ENCODE results near the gene MICAL2. TPM values are rescaled to one million over a fixed set of nuclear protein-coding genes. Genes with fewer than 3 reads are reported as not detected.
A peak's percentile ranks its signal among the peaks of the same experiment; 100 is the strongest.

The MICAL2 gene
- total RNA-seq, 1 experiment from 2014 or later, result 247 TPM

DNA sequence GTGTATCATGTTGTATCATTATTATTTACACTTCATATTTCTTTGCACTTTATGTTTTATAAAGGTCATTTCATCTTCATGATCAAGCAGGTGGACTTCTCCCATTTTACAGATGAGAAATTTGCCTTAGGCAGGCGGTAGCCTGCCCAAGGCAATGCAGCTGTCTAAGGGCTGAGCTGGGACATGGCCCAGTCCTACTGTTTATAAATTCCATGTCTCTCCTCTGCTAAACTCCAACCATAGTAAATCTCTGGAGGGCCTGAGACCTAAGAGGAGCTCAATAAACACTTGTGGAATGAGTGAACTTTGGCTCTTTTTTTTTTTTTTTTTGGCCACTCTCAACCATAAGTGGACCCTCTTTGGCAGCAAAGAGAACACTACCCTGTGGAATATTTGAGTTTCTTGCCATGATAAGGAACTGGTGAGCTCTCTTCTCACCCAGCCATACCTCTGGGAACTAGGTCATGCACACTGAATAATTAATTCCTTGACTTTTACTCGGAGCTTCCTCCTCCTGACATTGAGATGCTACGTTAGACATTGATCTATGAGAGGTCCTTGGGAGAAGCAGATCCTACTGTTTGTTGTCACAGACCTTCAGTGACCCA, 29.9 kb downstream of the MICAL2 start:
- H3K27me3 ChIP-seq (replicated peaks; ENCODE audit: control insufficient read depth, insufficient read depth, low read length), result no peaks in the 10 kb centered on the region
- no peaks in the 10 kb centered on the region for H3K9me3 ChIP-seq
- CTCF ChIA-PET, result interaction anchor here (0.7 to 1.0 kb wide), 2 partner anchors 36 to 97 kb away, joined by 5 to 6 read pairs; no protein-coding TSS in a partner anchor
- no peak overlapping the region for H3K4me3 ChIP-seq (ENCODE audit: low read depth, low read length)
- Mint-ChIP-seq H3K4me3 (ENCODE audit: unreplicated experiment) (no peak overlapping the region), H3K4me1 (ENCODE audit: low read depth, unreplicated experiment) (peaks cover 55% of the 10 kb centered on the region), H3K9me3 (ENCODE audit: unreplicated experiment) (no peaks in the 10 kb centered on the region), H3K27me3 (ENCODE audit: insufficient read depth, unreplicated experiment) (no peaks in the 10 kb centered on the region), H3K27ac (ENCODE audit: unreplicated experiment) (peak overlapping the region; percentile 83), H3K36me3 (ENCODE audit: insufficient read depth, unreplicated experiment) (peaks cover 61% of the 10 kb centered on the region)
- DNase-seq, result peak in 1 of 2 experiments; percentile 3
- H3K36me3 ChIP-seq (ENCODE audit: control insufficient read depth, insufficient read depth, low read length), result peaks cover 2% of the 10 kb centered on the region; the same call in 1 of the 2 replicates
- BruUV-seq (replicated peaks), result no TSS peak
- intact Hi-C loops (cut with micrococcal nuclease; ENCODE audit: unreplicated experiment), result no loop called here
- H3K4me1 ChIP-seq, result peaks cover 85% of the 10 kb centered on the region
- POLR2A ChIA-PET, result no interaction called here
- TF ChIP-seq, protein P1, sequence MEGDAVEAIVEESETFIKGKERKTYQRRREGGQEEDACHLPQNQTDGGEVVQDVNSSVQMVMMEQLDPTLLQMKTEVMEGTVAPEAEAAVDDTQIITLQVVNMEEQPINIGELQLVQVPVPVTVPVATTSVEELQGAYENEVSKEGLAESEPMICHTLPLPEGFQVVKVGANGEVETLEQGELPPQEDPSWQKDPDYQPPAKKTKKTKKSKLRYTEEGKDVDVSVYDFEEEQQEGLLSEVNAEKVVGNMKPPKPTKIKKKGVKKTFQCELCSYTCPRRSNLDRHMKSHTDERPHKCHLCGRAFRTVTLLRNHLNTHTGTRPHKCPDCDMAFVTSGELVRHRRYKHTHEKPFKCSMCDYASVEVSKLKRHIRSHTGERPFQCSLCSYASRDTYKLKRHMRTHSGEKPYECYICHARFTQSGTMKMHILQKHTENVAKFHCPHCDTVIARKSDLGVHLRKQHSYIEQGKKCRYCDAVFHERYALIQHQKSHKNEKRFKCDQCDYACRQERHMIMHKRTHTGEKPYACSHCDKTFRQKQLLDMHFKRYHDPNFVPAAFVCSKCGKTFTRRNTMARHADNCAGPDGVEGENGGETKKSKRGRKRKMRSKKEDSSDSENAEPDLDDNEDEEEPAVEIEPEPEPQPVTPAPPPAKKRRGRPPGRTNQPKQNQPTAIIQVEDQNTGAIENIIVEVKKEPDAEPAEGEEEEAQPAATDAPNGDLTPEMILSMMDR (IDR thresholded peaks at IDR 0.05; ENCODE audit: insufficient read depth in 1 of 2, low read depth in 1 of 2, low read length in 1 of 2, severe bottlenecking in 1 of 2, unreplicated experiment in 1 of 2), result no peak

DNA sequence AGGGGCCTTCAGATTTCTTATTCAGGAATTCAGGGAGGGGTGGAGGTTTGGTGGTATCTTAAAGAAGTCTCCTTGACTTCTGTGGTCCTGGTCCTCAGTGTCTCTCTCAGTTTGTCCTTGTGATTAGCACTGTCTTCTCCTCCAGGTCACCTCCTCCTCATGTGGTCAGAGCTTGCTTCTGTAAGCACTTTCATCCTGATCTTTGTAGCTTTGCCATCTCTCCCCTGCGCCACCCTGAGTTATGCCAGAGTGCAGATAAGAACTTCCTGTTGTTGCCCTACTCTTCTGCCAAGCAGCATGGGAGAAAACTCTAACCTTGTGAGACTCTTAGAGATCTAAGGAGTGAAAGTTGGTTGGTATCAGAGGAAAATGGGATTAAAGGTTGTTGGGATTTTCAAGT, 30.9 kb downstream of the MICAL2 start:
- ChIA-PET POLR2A (interaction anchor here (0.7 kb wide), 1 partner anchor 25 kb away, joined by 3 read pairs; no protein-coding TSS in a partner anchor), CTCF (no interaction called here)
- peaks cover 82% of the 10 kb centered on the region for H3K4me1 ChIP-seq
- H3K36me3 ChIP-seq (ENCODE audit: control insufficient read depth, insufficient read depth, low read length), result peaks cover 3% of the 10 kb centered on the region; the same call in 1 of the 2 replicates
- Mint-ChIP-seq H3K27me3 (ENCODE audit: insufficient read depth, unreplicated experiment) (no peaks in the 10 kb centered on the region), H3K27ac (ENCODE audit: unreplicated experiment) (peak overlapping the region; percentile 83), H3K36me3 (ENCODE audit: insufficient read depth, unreplicated experiment) (peaks cover 69% of the 10 kb centered on the region), H3K9me3 (ENCODE audit: unreplicated experiment) (no peaks in the 10 kb centered on the region), H3K4me1 (ENCODE audit: low read depth, unreplicated experiment) (peaks cover 55% of the 10 kb centered on the region), H3K4me3 (ENCODE audit: unreplicated experiment) (peak overlapping the region; percentile 31)
- intact Hi-C loops (cut with micrococcal nuclease; ENCODE audit: unreplicated experiment), result no loop called here
- no TSS peak for BruUV-seq (replicated peaks)
- TF ChIP-seq, protein P1 (IDR thresholded peaks at IDR 0.05; ENCODE audit: insufficient read depth in 1 of 2, low read depth in 1 of 2, low read length in 1 of 2, severe bottlenecking in 1 of 2, unreplicated experiment in 1 of 2), result no peak
- peak in 1 of 2 experiments; percentile 23 for DNase-seq
- H3K9me3 ChIP-seq, result no peaks in the 10 kb centered on the region
- no peaks in the 10 kb centered on the region for H3K27me3 ChIP-seq (replicated peaks; ENCODE audit: control insufficient read depth, insufficient read depth, low read length)
- no peak overlapping the region for H3K4me3 ChIP-seq (ENCODE audit: low read depth, low read length)

DNA sequence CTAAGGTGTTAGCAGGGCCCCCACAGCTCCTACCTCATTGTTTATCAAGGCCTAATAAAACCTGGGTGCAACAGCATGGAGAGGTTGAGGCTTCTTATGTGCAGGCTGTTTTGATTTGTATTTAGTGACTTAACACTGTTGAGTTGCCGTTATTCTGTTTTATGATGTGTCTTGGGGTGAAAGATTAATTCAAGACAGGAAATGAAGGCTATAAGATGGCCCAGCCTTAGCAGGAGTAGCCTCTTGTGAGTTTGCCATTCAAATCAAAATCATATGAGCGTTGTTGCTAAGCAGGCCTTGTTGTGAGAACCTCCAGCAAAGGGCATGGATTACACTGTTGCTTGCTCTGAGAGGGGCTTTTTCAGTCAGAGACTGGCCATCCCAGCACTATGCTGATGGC, 31.8 kb downstream of the MICAL2 start:
- H3K4me3 Mint-ChIP-seq (ENCODE audit: unreplicated experiment), result no peak overlapping the region
- ChIA-PET CTCF (interaction anchor here (0.6 to 3.8 kb wide), 2 partner anchors 16 to 22 kb away, joined by 3 to 13 read pairs; no protein-coding TSS in a partner anchor), POLR2A (interaction anchor here (0.7 to 1.9 kb wide), 2 partner anchors 22 to 24 kb away, joined by 3 to 10 read pairs; no protein-coding TSS in a partner anchor)
- Histone ChIP-seq H3K9me3 (no peaks in the 10 kb centered on the region), H3K4me3 (ENCODE audit: low read depth, low read length) (no peak overlapping the region), H3K36me3 (ENCODE audit: control insufficient read depth, insufficient read depth, low read length) (peaks cover 3% of the 10 kb centered on the region; the same call in 1 of the 2 replicates), H3K27me3 (replicated peaks; ENCODE audit: control insufficient read depth, insufficient read depth, low read length) (no peaks in the 10 kb centered on the region), H3K4me1 (peaks cover 79% of the 10 kb centered on the region)
- no TSS peak for BruUV-seq (replicated peaks)
- H3K9me3 Mint-ChIP-seq (ENCODE audit: unreplicated experiment), result no peaks in the 10 kb centered on the region
- peaks cover 55% of the 10 kb centered on the region for H3K4me1 Mint-ChIP-seq (ENCODE audit: low read depth, unreplicated experiment)
- peak in 1 of 2 experiments; percentile 24 for DNase-seq
- peaks cover 72% of the 10 kb centered on the region for H3K36me3 Mint-ChIP-seq (ENCODE audit: insufficient read depth, unreplicated experiment)
- H3K27me3 Mint-ChIP-seq (ENCODE audit: insufficient read depth, unreplicated experiment), result no peaks in the 10 kb centered on the region
- TF ChIP-seq, protein P1 (IDR thresholded peaks at IDR 0.05; ENCODE audit: insufficient read depth in 1 of 2, low read depth in 1 of 2, low read length in 1 of 2, severe bottlenecking in 1 of 2, unreplicated experiment in 1 of 2), result no peak
- intact Hi-C loops (cut with micrococcal nuclease; ENCODE audit: unreplicated experiment), result no loop called here
- peak overlapping the region; percentile 83 for H3K27ac Mint-ChIP-seq (ENCODE audit: unreplicated experiment)

Measured in Caco-2 (cell line).